Stimulated activated CD8-positive, alpha-beta memory T cell treated with anti-CD3 and anti-CD28 coated beads, Interleukin-7, amount 100 ng/mL, for 48 hours (primary cell): ENCODE measurements around the gene ABCA4.

Experiments used
- DNase-seq, 2 donors: peaks; one replicate each; pipeline ENCODE4 v3.0.0-alpha.2; 2020; ENCODE audit warnings: low read depth in 1 of 2; ENCODE audit errors: extremely low read depth in 1 of 2

The ABCA4 gene

DNA sequence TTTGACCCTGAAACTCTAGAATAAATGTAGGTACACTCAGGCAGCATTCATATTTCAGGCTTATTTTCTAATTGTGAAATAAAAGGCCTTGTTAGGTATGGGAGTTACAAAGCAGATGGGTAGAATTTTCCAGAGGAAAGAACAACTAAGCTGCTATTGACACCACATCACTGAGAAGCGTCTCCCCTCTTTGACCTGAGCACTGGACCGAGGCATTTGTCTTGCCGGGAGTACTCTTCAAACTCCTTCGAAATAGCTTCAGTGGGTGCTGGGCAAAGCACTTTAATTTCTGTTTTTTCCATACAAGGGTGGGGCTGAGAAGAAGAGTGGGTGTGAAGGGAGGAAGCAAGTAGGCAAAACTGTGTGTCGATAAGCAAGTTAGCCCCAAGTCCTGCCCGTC lies 36.4 kb downstream of the ABCA4 start:
- no peak for DNase-seq

DNA sequence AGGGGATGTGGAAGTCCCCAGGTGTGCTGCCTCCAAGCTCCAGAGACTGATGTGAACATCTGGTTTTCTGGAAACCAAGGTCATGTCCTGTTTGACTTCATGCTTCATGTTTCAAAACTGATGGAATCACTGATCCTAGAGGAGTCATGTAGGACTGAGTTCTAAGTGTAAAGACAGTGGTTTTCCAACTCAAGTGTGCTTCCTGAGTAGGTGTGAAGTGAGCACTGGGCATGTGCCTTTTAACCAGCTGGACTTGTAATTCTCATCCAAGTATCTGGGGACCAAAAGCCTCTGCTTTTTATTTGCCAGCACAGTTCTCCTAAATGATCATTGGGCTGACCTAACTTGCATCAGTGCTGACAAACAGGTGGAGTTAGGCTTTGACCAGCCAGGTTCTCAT lies 36.9 kb downstream of the ABCA4 start:
- no peak for DNase-seq

DNA sequence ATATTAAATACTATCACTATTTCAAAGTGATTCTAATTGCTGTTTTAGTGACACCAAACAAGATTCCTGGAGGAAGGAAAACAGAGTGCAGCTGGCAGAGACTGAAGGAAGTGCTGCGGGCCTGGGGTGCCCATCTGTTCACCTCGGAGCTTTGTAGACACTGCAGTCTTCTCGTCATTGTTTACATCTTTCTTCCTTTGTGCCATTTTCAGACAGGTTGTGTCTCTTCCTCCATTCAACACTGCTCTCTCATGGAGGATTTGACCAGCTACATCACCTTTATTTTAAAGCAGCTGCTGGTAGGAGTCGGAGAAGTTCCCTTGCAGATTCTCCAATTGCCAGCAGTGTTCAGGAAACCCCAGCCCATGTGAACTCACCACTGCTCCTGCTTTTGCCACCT lies 37.3 kb downstream of the ABCA4 start:
- DNase-seq: no peak

DNA sequence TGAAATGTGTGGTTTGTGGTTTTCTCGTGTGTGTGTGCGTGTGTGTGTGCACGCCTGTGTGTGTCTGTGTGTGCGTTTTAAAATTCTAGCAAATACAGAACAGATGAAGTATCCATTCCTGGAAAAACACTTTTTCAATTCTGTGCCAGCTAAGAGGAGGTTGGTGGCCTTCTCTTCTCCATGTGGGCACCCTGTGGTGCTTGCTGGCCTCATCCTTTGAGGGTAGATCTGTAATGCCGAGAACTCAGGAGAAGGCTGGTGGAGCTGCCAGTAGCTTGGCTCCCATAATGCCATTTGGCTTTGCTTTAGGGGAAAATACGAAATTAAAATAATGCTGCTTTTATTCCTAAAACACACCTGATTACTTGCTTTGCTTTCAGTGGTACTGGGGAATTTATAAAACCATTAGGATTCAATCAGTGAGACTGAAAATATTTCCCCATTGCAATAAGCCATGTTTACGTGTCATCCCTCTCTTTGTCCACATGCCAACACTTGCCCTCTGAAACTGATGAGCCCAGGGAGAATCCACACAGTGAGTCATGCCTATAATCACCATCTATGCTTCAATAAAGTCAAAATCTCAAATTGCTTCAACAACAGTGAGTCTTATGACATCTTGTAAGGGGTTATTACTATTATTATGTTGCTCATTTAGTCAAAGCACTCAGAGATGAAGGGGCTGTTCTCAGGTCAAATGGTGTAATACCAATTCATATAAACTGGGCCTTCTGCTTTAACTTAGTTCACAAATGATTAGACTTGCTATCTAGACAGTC lies 39.2 kb downstream of the ABCA4 start:
- DNase-seq: no peak

DNA sequence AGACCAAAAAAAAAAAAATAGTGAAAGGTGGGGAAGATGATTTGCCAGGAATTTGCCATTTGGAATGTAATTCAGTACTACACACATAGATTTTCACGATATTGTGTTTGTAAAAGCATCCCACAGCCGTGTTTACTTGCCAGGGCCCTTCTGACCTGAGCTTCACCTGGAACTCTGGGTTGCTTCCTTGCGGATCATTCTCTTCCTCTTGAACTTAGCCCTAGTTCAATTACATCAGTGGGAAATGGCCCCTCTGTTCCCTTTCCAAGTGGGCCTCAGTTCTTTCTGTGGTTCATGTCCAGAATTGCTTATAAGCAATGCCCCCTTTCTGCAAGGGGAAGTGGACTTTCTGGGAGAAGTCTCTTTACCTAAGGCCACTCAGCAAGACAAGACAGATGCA lies 41.0 kb downstream of the ABCA4 start:
- no peak for DNase-seq

DNA sequence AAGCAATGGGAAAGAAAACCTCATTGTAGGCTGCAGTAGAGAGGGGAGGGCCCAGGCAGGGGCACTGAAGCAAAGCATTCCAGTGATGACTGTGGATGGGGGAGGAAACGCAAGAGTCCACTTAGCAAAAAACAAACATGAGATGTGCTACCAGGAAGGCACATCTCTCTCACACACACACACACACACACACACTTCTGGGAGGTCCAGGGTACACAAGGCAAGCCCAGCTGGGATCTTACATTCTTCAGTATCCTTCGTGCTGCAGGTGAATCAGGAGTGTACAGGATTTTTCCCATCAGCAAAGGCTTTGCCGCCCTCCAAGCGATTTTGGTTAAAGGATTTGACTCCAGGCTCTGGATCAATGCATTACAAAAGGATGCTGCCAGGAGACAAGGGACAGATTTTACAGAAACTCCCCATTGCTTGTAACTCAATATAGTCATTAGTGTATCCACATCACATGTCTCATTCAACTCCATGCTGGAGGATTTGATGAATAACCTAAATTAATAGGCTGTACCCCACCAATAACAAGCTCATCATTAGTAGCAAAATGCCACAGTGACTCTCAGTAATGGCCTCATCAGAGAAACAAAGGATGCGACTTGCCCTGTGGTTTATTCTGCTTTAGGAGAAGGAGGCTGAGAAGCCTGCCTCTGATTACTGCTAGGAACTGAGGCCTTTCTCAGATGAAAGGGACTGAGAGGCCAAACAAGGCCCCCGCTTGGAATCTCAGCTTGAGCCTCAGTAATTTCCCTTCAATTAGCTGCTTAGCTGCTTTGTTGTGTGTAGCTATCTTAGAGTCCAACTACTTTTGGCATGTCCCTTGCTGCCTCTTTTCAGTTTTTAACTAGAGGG lies 41.6 kb downstream of the ABCA4 start:
- no peak for DNase-seq

DNA sequence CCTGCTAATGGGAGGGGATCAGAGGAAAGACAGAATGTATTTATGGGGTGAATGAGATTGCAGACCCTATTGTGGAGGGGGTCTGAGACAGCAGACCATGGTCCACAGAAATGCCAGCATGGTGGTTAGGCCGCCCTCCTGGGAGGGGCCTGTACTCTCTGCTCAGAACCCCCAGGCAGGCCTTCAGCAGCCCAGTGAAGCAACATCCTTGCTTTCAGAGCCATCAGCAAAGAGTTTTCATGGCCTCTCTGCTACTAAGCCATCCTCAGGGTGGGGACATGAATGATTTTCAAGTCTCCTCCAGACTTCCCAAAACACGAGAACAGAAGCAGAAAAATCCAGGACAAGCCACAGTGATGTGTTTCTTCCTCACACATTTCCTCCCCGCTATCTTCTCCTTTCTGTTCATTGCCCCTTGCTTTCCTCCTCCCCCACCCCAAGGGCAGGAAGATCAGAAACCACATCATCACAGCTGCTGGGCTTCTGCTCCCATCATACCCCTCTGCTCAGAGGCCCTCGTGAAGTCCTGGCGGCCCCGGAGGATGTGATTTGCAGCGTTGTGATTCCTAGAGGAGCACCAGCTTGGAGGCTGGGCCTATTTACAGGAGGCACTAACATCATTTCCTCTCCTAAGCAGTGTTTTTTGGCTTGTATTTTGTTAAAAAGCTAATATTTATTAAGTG lies 48.0 kb downstream of the ABCA4 start:
- no peak for DNase-seq

DNA sequence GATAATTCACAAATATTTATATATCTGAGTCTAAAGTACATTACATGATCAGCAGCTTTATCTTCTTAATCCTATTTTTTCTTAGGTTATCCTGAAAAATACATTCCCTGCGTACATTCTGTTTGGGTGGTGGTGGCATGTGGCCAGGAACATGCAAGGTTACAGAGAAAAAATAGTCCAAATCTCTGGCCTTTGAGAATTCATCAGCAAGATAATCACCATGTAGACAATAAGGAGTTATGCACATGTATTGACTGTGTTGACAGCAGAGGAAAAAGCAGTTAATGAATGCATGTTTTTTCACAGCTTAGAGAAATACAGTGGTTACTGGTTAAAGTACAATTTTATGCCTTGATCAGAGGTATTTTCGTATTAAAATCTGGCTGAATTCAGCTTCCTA lies 49.0 kb downstream of the ABCA4 start:
- no peak for DNase-seq

DNA sequence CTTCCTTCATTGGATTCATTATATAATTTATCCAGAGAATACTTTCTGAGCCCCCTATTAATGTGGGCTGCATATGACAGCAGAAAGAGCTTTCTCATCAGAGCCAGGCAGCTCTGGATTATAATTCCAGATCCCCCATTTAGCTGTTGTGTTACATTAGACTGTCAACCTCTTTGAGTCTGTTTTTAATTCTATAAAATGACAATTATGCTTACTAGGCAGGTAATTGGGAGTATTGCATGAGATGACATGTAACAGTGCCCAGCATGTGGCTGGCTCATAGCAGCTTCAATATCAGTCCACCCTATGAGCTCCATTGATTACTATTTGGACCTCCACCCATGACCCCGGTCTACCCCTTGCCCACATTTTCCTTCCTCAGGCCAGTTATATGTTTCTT lies 49.6 kb downstream of the ABCA4 start:
- no peak for DNase-seq

DNA sequence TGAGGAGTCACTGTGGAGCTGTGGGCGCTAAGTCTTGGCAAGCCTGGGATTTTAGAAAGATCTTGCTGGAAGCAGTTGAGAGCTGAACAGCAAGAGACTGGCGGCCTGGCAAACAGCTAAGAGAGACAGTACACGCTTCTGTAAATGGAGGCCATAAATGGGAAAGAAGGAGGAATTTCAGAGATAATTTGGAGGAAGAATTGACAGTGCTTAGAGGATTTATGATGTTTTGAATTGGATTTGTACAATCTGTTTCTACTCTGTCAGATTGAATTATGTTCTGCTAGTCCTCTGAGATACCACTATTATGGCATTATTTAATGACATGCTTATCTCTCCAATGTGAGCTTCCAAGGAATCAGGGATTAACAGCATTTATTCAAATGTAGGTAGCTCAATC lies 50.1 kb downstream of the ABCA4 start:
- DNase-seq: no peak

DNA sequence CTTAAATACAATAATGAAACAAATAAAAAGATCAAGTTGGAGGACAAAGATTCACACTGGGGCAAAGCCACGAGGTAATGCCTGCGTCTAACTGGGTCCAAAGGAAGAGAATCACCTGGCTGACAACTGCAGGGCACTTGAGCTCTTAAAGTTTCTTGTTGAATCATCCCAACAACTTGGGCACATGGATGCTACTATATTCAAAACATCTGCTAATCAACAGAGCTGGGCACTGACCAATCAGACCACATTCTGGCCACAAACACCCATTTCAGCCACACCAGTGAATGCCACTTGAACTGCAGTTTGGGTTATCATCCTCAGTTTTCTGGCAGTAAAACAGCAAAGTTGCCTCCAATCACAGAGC lies 51.0 kb downstream of the ABCA4 start:
- no peak for DNase-seq

DNA sequence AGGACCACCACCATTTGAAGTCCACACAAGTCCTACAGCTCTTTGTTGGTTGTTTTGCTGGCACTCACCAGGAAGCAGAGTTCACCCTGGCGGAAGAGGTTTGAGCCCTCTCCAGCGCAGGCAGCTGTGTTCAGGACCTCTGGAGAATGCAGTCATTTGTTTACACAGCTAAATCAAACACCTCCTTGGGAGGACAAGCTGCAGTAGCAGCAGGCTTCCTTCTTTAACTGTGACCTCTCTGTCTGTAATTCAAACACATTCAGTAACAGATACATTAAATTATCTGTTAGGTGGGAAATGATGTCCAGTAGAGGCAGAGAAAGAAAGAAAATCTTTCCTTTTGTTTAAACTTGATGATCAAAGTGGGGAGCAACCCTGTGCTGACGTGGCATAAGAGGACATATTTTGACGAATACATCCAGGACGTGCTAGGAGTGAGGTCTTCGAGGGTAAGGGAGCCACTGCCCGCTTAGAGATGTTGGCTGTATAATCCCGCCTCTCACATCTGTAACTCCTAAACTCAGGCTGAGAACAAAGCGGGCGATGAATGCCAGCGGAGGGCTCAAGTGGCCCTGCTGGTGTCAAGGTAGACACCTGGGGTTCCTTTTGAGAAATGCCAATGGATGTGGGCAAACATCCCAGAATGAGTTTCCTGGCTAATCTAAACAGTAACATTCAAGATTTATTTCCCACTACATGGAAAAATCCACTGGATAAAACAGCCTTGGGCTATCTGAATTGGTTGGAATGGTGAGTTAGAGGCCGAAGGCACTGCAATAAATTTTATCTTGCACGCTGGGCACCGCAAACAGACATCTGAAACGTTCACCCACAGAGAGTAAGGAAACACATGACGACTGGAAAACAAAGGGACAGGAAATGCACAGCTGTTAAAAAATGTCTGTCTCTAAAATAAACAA lies 51.7 kb downstream of the ABCA4 start:
- no peak for DNase-seq

DNA sequence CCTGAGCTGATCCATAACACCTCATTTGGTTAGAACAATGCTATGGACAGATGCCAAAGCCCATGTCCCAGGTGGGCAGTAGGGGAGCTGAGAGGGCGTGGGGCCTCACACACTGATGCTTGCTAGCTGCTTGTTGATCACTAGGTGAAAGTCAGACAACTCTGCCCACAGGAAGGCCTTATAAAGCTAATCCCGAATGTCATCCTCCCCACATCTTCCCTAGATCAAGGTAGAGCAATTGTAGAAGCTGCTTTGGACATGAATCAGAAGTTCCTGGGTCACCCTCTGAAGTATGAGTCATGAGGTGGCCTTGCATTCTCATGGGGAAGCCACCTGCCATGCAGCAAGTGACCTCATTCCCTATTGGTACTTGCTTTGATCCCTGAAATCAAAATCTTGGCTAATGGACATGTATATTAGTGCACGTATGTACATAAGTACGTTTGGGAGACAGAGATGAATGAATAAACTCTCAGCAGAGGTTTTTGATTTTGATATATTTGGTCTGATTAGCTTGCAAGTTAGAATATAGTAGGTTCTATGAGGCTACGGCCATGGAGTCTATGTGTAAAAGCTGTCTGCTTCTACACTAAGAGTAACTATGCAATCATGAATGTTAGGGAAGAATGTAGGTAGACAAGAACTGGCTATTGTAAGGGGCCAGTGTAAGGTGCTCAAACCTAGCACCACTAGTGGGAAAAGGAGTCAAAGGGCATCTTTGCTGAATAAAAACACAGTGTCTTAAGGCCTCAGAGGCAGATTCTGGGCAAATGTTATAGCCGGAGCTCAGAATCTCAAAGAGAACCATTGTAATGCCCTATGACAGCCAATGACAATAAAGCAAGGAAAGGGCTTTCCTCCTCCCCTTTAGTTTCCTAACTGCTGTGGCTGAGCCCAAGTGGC lies 52.6 kb downstream of the ABCA4 start:
- DNase-seq: no peak

DNA sequence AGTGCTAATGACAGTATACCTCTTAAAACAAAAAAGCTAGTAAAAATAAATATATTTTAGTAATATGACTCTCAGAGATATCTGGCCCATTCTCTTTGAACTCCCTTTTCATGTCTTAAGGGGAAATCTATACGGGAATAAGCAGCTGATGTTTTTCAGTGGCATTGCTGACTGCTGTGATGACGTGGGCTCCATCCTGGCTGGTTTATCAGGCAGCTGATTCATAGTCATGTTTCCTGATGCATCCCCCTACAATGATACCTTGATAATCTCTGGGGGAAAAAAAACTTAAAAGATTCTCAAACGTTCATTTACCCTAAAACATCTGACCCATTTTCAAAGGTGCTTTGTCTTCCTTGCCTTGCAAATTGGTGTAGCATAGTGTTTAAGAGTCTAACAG lies 53.8 kb downstream of the ABCA4 start:
- DNase-seq: no peak

DNA sequence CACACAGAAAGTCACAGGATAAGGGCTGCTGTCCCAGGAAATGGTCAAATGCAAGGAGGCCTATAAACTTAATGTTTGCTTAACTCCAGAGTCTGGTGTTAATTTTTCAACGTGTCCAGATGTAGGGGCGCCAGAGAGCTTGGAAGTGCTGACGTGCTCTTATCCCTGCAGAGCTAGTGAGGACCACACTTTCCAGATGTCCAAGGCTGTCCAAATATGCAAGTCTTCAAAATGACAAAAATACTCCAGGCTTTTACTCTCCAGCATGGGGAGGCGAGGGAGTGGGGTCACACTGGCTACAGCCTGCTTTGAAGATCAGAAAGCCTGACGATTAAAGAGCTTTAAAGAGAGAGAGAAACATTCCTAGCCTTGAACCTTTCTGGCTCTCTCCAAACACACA lies 57.6 kb downstream of the ABCA4 start:
- DNase-seq: no peak

DNA sequence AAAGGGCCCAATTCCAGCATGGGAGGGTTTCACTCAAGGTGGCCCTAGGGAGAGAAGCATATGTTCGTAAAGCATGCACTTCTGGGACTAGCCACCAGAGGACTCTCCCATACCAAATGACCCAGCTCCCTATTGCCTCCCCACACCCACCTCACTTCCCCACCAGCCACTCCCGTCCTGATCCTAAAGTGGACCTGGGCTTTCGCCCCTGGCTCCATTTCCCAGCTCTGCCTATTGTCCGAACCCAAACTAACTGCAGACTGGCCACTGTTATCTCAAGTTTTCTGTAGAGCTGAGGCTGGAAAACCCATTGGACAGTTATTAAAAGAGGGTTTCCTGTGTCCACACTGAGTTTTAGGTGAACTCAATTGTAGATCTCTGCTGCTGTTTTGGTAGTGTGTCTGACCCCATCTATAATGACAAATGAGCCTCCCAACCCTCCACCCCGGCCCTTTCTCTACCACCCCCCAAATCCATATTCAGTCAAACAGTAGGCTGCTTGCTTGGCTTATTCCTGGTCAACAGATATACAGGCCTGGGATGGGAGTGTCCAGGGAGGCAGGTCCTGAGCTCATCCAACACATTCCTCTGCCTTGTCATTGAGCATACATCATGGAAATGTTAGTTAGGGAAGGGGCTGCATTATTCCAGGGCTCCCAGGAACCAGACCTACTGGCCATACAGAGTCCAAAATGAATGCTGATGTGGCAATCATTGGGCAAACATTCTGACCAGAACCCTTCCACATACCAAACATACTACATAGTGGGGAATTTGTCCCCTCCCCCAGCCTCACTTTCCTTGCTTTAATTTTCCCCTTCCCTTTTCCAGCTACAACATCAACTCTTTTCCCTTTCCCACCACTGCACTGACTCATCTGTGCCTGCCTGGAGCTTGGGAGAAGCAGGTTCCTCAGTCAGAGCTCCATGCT lies 59.2 kb downstream of the ABCA4 start:
- DNase-seq: no peak

DNA sequence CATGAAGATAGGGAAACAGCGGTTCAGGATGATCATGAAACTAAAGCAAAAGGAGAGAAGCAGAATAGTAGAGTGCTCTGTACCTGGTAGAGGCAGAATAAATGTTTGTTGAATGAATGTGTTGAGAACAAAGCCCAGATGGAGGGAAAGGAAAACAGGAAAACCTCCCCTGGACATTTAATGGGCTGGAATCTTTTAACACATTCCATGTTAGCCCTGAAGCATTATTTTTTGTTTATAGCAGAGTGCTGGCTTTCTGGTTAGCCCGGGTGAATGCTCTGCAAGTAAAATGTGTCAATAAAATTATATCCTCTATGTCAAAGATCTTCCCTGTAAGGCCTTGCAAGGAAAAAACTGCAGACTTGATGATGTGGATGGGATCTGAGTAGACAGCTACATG lies 60.2 kb downstream of the ABCA4 start:
- no peak for DNase-seq

DNA sequence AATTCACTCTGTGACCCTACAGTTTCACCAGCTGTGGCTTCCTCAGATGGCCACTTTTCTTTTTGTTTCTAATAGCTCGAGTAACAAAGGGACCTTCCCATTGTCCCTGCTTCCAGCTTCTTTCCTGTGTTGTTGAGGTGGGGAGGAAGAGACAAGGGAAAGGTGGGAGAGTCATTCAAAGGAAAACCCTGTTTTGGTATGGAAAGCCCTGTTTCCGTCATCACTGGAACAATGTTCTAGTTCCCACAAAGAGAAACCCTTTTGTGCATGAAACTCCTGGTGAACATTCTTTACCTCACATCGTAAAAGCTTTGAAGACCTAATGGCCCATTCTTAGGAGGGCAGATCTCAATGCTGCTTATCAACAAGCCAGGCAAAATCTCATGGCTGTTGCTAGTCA lies 62.2 kb downstream of the ABCA4 start:
- DNase-seq: no peak

DNA sequence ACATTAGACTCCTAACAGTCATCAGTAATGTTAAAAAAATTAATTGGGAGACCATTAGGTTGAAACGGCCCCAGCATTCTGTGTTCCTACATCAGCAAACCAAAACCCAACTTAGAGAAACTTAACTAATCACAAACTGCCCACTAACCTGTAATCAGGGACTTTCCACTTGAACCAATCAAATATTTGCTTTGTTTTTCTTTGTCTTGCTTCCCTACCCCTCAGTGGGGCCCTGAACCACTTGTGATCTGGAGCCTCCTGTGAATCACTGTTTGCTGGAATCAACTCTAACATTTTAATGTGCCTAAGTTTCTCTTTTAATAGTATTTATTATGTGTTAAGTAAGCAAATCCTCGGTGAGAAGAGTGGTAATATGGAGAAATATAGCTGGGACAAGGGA lies 64.0 kb downstream of the ABCA4 start:
- DNase-seq: no peak
